ENCODE measurements around the gene KCNQ2.

DNA sequence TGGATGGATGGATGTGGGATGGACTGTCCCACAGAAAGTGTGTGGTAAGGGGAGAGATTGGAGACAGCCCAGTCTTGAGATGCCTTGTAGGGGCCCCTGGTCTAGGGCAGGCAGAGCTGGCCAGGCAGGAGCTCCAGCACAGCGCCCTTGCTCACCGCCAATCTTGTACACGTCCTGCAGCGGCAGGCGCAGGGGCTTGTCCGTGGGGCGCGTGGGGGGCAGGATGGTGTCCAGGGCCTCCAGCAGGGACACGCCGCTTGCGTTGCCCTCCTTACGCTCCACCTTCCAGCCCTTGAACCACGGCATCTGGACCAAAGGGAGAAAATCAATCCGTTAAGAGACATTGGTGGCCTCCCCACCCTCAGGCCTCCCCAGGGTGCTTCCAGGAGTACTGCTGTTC is 20.5 kb upstream of the KCNQ2 start:
- TF ChIP-seq, protein P1, sequence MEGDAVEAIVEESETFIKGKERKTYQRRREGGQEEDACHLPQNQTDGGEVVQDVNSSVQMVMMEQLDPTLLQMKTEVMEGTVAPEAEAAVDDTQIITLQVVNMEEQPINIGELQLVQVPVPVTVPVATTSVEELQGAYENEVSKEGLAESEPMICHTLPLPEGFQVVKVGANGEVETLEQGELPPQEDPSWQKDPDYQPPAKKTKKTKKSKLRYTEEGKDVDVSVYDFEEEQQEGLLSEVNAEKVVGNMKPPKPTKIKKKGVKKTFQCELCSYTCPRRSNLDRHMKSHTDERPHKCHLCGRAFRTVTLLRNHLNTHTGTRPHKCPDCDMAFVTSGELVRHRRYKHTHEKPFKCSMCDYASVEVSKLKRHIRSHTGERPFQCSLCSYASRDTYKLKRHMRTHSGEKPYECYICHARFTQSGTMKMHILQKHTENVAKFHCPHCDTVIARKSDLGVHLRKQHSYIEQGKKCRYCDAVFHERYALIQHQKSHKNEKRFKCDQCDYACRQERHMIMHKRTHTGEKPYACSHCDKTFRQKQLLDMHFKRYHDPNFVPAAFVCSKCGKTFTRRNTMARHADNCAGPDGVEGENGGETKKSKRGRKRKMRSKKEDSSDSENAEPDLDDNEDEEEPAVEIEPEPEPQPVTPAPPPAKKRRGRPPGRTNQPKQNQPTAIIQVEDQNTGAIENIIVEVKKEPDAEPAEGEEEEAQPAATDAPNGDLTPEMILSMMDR (IDR thresholded peaks at IDR 0.05; ENCODE audit: low read depth, low read length), result no peak
- no peak for TF ChIP-seq EZH2phosphoT487 (IDR thresholded peaks at IDR 0.05; ENCODE audit: low read depth)

Measured in OCI-LY3 (cell line).